Neuronal stem cell (in vitro differentiated cells): ENCODE measurements around the gene ADAM15.

Experiments used
- DNase-seq: peaks from one replicate; pipeline ENCODE4 v3.0.0-alpha.2; 2013; ENCODE audit warnings: low spot score
- H2AFZ ChIP-seq: one replicate; pipeline ENCODE4 v1.6.1; 2013; ENCODE audit warnings: mild to moderate bottlenecking, low read length, inconsistent platforms
- H2AK5ac ChIP-seq: 2 replicates; pipeline ENCODE4 v1.6.1; 2013; ENCODE audit warnings: low read depth, mild to moderate bottlenecking, inconsistent platforms, low read length, moderate library complexity, mixed read lengths
- H2BK120ac ChIP-seq: 2 replicates; pipeline ENCODE4 v1.6.1; 2013; ENCODE audit warnings: low read depth, mild to moderate bottlenecking, inconsistent platforms, low read length, moderate library complexity, mixed read lengths
- H2BK12ac ChIP-seq: one replicate; pipeline ENCODE4 v1.6.1; 2013; ENCODE audit warnings: low read length, inconsistent platforms
- H2BK15ac ChIP-seq: 2 replicates; pipeline ENCODE4 v1.6.1; 2013; ENCODE audit warnings: mild to moderate bottlenecking, low read length, inconsistent platforms, mixed read lengths
- H2BK5ac ChIP-seq: one replicate; pipeline ENCODE4 v1.6.1; 2013; ENCODE audit warnings: inconsistent platforms, mild to moderate bottlenecking, low read length, moderate library complexity
- H3K14ac ChIP-seq: one replicate; pipeline ENCODE4 v1.6.1; 2013; ENCODE audit warnings: low read length, inconsistent platforms
- H3K18ac ChIP-seq: 2 replicates; pipeline ENCODE4 v1.6.1; 2013; ENCODE audit warnings: low read length, inconsistent platforms
- H3K23ac ChIP-seq: 2 replicates; pipeline ENCODE4 v1.6.1; 2013; ENCODE audit warnings: low read depth, mild to moderate bottlenecking, mixed read lengths, low read length, inconsistent platforms; ENCODE audit not compliant: poor library complexity
- H3K27ac ChIP-seq: replicated peaks from 3 replicates; pipeline ENCODE4 v1.5.1; 2013; ENCODE audit warnings: low read length, inconsistent platforms
- H3K27me3 ChIP-seq, 3 experiments: 2 replicates each; pipeline ENCODE4 v1.6.1; 2013; ENCODE audit warnings: low read length in 3 of 3, mild to moderate bottlenecking in 2 of 3, inconsistent platforms in 1 of 3, low read depth in 1 of 3, mixed read lengths in 1 of 3, moderate library complexity in 1 of 3; ENCODE audit not compliant: control insufficient read depth in 3 of 3, insufficient read depth in 3 of 3
- H3K36me3 ChIP-seq, 2 donors: replicated peaks in 1 of 2; 2 replicates each; pipeline ENCODE4 v1.6.1; 2013; ENCODE audit warnings: low read length in 2 of 2; ENCODE audit not compliant: control insufficient read depth in 2 of 2, insufficient read depth in 2 of 2
- H3K4ac ChIP-seq: 2 replicates; pipeline ENCODE4 v1.6.1; 2013; ENCODE audit warnings: inconsistent platforms, mild to moderate bottlenecking, low read length, moderate library complexity
- H3K4me1 ChIP-seq, 2 donors: 1 replicate in 1 of 2; 2 replicates in 1 of 2; pipeline ENCODE4 v1.6.1; 2013; ENCODE audit warnings: low read length in 2 of 2, low read depth in 1 of 2; ENCODE audit not compliant: control insufficient read depth in 2 of 2, insufficient read depth in 1 of 2
- H3K4me2 ChIP-seq: one replicate; pipeline ENCODE4 v1.6.1; 2013; ENCODE audit warnings: mild to moderate bottlenecking, low read length, inconsistent platforms; ENCODE audit not compliant: insufficient read depth, poor library complexity, severe bottlenecking
- H3K4me3 ChIP-seq, 2 donors: 2 replicates each; pipeline ENCODE4 v1.5.1; 2013; ENCODE audit warnings: low read length in 2 of 2, mild to moderate bottlenecking in 2 of 2, inconsistent platforms in 1 of 2, moderate library complexity in 1 of 2
- H3K79me1 ChIP-seq: one replicate; pipeline ENCODE4 v1.6.1; 2013; ENCODE audit warnings: low read depth, mild to moderate bottlenecking, inconsistent platforms, low read length, moderate library complexity
- H3K9ac ChIP-seq: one replicate; pipeline ENCODE4 v1.6.1; 2013; ENCODE audit warnings: mild to moderate bottlenecking, low read depth, low read length, inconsistent platforms; ENCODE audit not compliant: poor library complexity
- H3K9me3 ChIP-seq, 2 donors: replicated peaks in 1 of 2; 2 replicates each; pipeline versions ENCODE3 to v1.6.1; 2013; ENCODE audit warnings: low read length in 2 of 2, mild to moderate bottlenecking in 2 of 2, inconsistent platforms in 1 of 2, low read depth in 1 of 2, mixed read lengths in 1 of 2, moderate library complexity in 1 of 2; ENCODE audit not compliant: control insufficient read depth in 2 of 2, insufficient read depth in 1 of 2
- H4K8ac ChIP-seq: one replicate; pipeline ENCODE4 v1.6.1; 2013; ENCODE audit warnings: low read depth, mild to moderate bottlenecking, inconsistent platforms, low read length, moderate library complexity
- H4K91ac ChIP-seq: one replicate; pipeline ENCODE4 v1.6.1; 2013; ENCODE audit warnings: low read length, low read depth, mild to moderate bottlenecking, inconsistent platforms; ENCODE audit not compliant: poor library complexity
- WGBS, 2 donors: extraction: QIAGEN DNeasy Blood & Tissue Kit; methylation state at CpG; one replicate each; pipeline ENCODE4 v1.1.7; 2013; ENCODE audit warnings: missing lambda C conversion rate in 2 of 2, mixed read lengths in 1 of 2; ENCODE audit not compliant: insufficient read length in 2 of 2, insufficient replicate concordance in 1 of 2; ENCODE audit errors: extremely low coverage in 2 of 2; 5-methylcytosine and 5-hydroxymethylcytosine counted together

ADAM15 gene

DNA sequence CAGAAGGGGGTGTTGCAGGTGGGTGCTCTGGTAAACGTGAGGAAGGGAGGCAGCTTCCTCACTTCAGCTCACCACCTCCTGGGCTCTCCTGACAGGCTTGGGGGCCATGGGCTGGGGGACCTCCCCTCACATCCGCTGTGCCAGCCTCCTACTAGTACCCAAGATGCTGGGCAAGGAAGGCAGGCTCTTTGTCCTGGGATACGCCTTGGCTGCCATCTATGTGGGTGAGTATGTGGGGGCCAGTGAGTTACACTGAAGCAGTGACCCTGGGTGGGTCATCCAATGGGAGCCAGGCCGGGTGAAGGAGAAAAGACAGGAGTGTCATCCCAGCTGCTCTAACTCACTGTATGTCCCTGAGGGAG, 11.8 kb upstream of the ADAM15 start:
- Histone ChIP-seq H2BK12ac (no peak overlapping the region), H3K4me2 (no peak overlapping the region), H4K91ac (peak overlapping the region; percentile 70), H3K4ac (no peak overlapping the region), H3K18ac (no peak overlapping the region), H3K9me3 (peaks cover 0 to 3% of the 10 kb centered on the region in 2 donors), H2AFZ (no peak overlapping the region), H3K36me3 (no peaks in the 10 kb centered on the region), H3K27ac (no peak overlapping the region), H3K27me3 (no peaks in the 10 kb centered on the region), H2BK120ac (no peak overlapping the region), H3K79me1 (no peaks in the 10 kb centered on the region), H2BK5ac (no peak overlapping the region), H4K8ac (no peak overlapping the region), H3K4me1 (peaks cover 2 to 9% of the 10 kb centered on the region in 2 donors), H3K4me3 (no peak overlapping the region), H2BK15ac (no peak overlapping the region), H3K23ac (no peak overlapping the region), H3K14ac (no peak overlapping the region), H3K9ac (no peak overlapping the region), H2AK5ac (no peak overlapping the region)
- no peak for DNase-seq
- no CpG with 5 or more reads among the region's 4 CpGs for WGBS, 2 donors

DNA sequence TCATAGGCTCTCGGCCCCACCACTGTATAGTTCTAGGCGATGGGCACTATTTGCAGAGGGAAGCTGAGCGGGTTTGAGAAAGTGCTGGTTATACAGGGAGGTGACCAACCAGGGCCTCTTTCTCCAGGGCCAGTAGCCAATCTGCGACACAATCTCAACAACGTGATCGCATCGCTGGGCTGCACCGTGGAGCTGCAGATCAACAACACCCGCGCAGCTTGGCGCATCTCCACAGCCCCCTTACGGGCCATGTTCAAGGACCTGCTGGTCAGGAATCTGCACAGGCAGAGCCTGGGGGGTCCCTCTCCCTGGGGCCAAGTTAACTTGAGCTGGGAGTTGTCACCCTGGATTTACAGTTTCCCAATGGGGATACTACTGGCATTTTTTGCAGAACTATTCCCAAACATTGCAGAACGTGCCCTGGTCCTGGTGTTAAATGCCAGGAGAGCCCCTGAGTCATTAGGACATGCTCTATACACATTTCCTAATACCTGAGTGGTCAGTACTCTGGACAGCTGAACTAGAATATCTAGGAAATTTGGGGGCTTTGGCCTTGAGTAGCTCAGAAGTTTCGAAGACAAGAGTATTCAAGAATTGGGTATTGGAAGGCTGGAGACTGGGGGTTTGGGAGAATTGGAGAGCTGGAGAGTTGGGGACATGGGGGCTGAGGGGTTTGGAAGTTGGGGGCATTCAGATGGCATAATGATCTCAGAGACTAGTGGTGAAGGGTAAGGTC, 10.6 kb upstream of the ADAM15 start:
- H3K23ac ChIP-seq, result no peak overlapping the region
- DNase-seq, result no peak
- no peak overlapping the region for H3K18ac ChIP-seq
- peaks cover 0 to 3% of the 10 kb centered on the region in 2 donors for H3K9me3 ChIP-seq
- no peak overlapping the region for H4K91ac ChIP-seq
- no CpG with 5 or more reads among the region's 14 CpGs for WGBS, 2 donors
- H3K4me2 ChIP-seq, result no peak overlapping the region
- peaks cover 10 to 17% of the 10 kb centered on the region in 2 donors for H3K4me1 ChIP-seq
- H3K27ac ChIP-seq, result no peak overlapping the region
- no peak overlapping the region for H2AK5ac ChIP-seq
- H3K4me3 ChIP-seq, result no peak overlapping the region
- no peak overlapping the region for H4K8ac ChIP-seq
- H3K4ac ChIP-seq, result no peak overlapping the region
- no peaks in the 10 kb centered on the region for H3K36me3 ChIP-seq
- no peak overlapping the region for H3K9ac ChIP-seq
- peak overlapping the region; percentile 4 for H2BK120ac ChIP-seq
- no peaks in the 10 kb centered on the region for H3K27me3 ChIP-seq
- H3K14ac ChIP-seq, result no peak overlapping the region
- no peak overlapping the region for H2BK5ac ChIP-seq
- H2BK12ac ChIP-seq, result no peak overlapping the region
- no peaks in the 10 kb centered on the region for H3K79me1 ChIP-seq
- H2AFZ ChIP-seq, result no peak overlapping the region
- no peak overlapping the region for H2BK15ac ChIP-seq

DNA sequence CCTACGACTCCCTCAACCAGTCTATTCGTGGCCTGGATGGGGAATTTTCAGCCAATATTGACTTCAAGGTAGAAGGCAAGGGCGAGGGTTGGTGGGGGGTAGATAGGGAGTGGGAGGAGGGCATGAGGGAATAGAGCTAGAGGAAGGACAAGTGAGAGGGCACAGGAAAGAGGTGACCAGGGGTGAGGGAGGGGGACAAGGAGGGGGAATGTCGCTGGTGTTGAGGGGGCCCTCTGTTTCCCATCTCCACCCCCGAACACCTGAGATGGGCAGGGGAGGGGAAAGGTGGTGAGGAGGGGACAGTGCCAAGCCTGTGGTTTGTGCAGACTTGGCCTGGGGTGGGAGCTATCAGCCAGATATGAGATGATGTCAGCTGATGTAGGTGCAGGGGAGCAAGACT, 8.3 kb upstream of the ADAM15 start:
- DNase-seq, result no peak
- no peak overlapping the region for H3K27ac ChIP-seq
- no peak overlapping the region for H2BK15ac ChIP-seq
- H3K4me2 ChIP-seq, result no peak overlapping the region
- peak overlapping the region; percentile 2 for H2BK12ac ChIP-seq
- H3K27me3 ChIP-seq, result no peaks in the 10 kb centered on the region
- no peaks in the 10 kb centered on the region for H3K79me1 ChIP-seq
- H3K9ac ChIP-seq, result peak overlapping the region; percentile 50
- H3K4me3 ChIP-seq, result no peak overlapping the region
- no CpG with 5 or more reads among the region's 5 CpGs for WGBS, 2 donors
- H2AFZ ChIP-seq, result no peak overlapping the region
- H4K8ac ChIP-seq, result no peak overlapping the region
- no peak overlapping the region for H2BK5ac ChIP-seq
- H3K23ac ChIP-seq, result peak overlapping the region; percentile 48
- H3K9me3 ChIP-seq, result peaks cover 0 to 3% of the 10 kb centered on the region in 2 donors
- no peak overlapping the region for H3K14ac ChIP-seq
- H3K36me3 ChIP-seq, result no peaks in the 10 kb centered on the region
- peaks cover 8 to 12% of the 10 kb centered on the region in 2 donors for H3K4me1 ChIP-seq
- no peak overlapping the region for H2BK120ac ChIP-seq
- peak overlapping the region; percentile 54 for H2AK5ac ChIP-seq
- no peak overlapping the region for H3K18ac ChIP-seq
- no peak overlapping the region for H3K4ac ChIP-seq
- H4K91ac ChIP-seq, result no peak overlapping the region

DNA sequence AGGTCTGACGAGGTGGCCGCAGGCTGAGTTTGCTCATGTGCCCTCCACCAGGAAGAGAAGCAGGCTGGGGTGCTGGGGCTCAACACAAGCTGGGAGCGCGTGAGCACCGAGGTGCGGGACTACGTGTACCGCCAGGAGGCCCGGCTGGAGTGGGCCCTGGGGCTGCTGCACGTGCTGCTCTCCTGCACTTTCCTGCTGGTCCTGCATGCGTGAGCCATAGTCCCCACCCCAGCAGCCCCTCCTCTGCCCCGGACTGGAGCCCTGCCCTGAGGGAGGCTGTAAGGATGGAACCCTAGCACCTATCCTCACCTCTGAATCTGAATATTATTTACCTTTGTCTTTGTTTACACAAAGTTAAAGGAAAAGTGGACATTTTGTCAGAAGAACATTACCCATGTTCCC, 7.8 kb upstream of the ADAM15 start:
- no CpG with 5 or more reads among the region's 12 CpGs for WGBS, 2 donors
- Histone ChIP-seq H3K18ac (no peak overlapping the region), H3K27ac (no peak overlapping the region)

More for the DNA sequence above, 7.8 kb upstream of the ADAM15 start:
- no peaks in the 10 kb centered on the region for H3K36me3 ChIP-seq
- H3K79me1 ChIP-seq, result no peaks in the 10 kb centered on the region
- H2BK5ac ChIP-seq, result no peak overlapping the region
- DNase-seq, result no peak
- H3K4me2 ChIP-seq, result no peak overlapping the region
- H2AFZ ChIP-seq, result no peak overlapping the region
- H3K27me3 ChIP-seq, result no peaks in the 10 kb centered on the region
- H4K8ac ChIP-seq, result no peak overlapping the region
- no peak overlapping the region for H3K9ac ChIP-seq
- H3K9me3 ChIP-seq, result peaks cover 0 to 3% of the 10 kb centered on the region in 2 donors
- H3K14ac ChIP-seq, result no peak overlapping the region
- no peak overlapping the region for H3K4me3 ChIP-seq
- H4K91ac ChIP-seq, result no peak overlapping the region
- H2BK15ac ChIP-seq, result no peak overlapping the region
- peak overlapping the region; percentile 48 for H3K23ac ChIP-seq
- H2BK12ac ChIP-seq, result peak overlapping the region; percentile 2
- no peak overlapping the region for H2BK120ac ChIP-seq
- H3K4ac ChIP-seq, result no peak overlapping the region
- H3K4me1 ChIP-seq, result peaks cover 8 to 14% of the 10 kb centered on the region in 2 donors
- H2AK5ac ChIP-seq, result peak overlapping the region; percentile 54
